ENCODE measurements around the gene WWP2.
"Not testable (repeated sequence)": the region's sequence is repeated elsewhere in the genome, so short reads cannot be mapped to it uniquely, and the experiment has no call there.

The WWP2 gene

DNA sequence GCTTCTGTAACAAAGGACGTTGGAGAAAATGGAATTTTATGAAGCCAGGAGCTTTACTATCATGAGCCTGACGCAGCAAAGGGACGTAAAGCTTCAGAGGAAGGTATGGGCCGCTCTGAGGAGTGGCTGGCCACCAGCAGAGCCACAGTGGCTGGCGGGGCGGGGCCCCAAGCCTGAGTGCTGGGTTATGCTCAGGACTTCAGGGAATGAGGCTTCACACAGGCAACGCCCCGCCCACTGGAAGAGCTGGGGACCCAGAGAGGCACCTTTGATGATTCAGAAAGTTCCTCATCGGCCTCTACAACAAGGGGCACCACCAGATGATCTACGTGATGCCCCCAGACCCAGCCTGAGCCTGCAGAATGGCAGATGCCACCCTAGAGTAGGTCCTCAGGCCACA, 16.2 kb upstream of the WWP2 start:
- no peak for DNase-seq (ENCODE audit: low read depth)

DNA sequence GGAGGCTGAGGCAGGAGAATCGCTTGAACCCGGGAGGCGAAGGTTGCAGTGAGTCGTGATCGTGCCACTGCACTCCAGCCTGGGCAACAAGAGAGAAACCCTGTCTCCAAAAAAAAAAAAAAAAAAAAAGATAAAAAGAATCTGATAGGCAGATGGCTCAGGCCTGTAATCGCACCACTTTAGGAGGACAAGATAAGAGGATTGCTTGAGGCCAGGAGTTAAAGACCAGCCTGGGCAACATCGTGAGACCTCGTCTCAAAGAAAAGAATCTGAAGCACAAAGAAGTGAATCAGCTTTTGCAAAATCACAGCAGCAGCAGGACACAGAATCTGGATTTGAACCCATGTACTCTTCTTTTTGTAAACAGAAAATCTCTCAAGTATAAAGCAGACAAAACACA, 15.0 kb upstream of the WWP2 start:
- DNase-seq (ENCODE audit: low read depth): no peak

DNA sequence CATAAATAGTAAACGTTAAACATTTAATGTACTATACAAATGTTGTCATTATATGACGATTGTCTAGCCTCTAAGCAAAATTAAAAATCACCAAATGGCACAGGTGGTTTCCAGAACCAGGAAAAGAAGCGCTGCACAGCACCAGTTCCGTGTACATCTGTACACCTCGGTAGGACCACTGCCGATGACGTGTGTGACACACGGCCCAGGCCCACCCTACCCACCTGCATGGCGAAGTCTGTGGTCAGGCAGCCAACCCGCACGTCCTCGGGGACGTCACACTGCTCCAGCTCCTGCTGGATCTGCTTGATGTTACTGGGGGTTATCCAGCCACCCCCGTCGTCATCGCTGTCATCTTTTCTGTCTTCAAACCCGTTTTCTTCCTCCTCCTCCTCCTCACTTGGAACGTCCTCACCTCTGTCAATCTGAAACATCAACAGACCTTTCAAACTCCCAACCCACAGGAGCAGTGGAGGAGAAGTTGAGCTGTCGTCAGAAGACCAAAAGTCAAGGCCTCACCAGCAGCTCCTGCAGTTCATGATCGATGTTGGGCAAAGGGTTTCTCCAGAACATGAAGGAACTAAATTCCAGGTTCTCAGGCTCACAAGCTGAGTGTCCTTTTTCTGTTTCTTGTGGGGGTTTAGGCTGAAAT, 13.3 kb upstream of the WWP2 start:
- no peak for DNase-seq (ENCODE audit: low read depth)

DNA sequence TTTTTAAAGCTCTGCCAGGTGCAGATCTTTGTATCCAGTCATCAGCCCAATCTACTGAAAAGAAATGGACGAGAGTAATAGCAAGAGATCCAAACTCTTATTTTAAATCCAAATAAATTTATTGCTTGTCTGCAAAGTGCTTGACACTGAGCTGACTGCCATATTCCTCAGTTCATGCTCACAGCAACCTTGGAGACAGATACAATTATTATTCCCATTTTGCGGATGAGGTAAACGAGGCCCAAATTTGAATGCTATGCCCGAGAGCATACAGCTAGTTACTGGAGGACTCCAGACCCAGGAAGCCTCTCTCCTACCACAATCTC, 8.0 kb upstream of the WWP2 start:
- DNase-seq (ENCODE audit: low read depth): no peak

DNA sequence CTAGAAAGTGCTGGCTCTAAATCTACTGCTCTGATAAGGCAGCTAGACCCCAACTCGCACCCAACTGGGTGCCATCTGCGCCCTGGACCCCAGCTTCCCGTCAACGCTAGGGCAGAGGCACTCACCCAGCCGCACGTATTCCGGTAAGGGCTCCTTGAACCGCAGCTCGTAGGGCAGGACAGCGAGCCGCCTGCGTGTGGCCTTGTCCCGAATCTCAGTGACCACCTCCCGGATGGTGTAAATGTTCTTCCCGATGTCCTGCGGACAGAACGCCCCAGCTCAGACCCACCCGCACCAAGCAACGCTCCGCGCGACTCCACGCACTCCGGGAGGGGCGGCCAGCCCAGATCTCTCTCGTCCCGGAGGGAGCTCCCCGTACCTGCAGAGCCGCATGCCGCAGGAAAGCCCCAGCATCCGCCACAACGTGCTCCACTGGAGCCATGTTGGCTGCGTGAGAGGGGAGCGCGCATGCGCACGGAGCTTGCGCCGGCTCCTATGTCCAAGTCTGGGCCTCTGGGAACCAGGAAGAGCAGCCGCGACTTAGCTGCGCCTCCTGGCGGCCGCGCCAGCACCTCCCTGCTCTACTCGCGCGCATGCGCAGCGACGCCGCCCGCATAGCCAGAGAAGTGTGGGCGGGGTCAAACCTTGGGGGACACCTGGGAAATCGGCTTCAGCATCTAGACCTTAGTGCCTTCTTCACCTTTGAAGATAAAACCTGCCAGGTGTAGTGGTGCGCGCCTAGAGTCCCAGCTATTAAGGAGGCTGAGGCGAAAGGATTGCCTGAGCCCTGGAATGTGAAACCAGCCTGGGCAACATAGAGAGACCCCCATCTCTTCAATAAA, 7.4 kb upstream of the WWP2 start, which contains the start of gene NOB1:
Gene NOB1 (minus strand): TSS at position 458 of the 842 bp plus-strand sequence. CDS start 16 bp downstream, at position 442.
- DNase-seq (ENCODE audit: low read depth): peak; percentile 94

- no peak for DNase-seq (ENCODE audit: low read depth)
Measured at GRCh38 chr16:69756705-69757104, 5.4 kb upstream of the WWP2 start.

- DNase-seq (ENCODE audit: low read depth): not testable (repeated sequence)
Measured at GRCh38 chr16:69757375-69757774, 4.8 kb upstream of the WWP2 start.

GRCh38 chr16:69762814-69763598, 874 bp downstream of the WWP2 start:
- peak; percentile 43 for DNase-seq (ENCODE audit: low read depth)

DNA sequence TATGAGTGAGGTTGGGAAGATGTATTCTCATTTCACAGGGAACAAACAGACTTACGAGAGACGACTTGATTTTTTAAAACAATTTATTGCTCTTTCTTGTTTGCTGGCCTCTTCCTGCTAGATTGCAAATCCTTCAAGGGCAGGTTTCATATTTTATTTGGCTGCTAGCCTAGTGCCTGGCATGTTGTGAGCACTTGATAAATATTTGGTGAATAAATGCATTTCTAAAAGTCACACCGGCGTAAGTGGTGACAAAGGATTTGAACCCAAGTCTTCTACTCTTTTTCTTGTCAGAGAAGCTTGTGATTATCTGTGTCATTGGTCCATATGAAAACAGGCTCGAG, 1.4 kb downstream of the WWP2 start:
- peak; percentile 23 for DNase-seq (ENCODE audit: low read depth)

DNA sequence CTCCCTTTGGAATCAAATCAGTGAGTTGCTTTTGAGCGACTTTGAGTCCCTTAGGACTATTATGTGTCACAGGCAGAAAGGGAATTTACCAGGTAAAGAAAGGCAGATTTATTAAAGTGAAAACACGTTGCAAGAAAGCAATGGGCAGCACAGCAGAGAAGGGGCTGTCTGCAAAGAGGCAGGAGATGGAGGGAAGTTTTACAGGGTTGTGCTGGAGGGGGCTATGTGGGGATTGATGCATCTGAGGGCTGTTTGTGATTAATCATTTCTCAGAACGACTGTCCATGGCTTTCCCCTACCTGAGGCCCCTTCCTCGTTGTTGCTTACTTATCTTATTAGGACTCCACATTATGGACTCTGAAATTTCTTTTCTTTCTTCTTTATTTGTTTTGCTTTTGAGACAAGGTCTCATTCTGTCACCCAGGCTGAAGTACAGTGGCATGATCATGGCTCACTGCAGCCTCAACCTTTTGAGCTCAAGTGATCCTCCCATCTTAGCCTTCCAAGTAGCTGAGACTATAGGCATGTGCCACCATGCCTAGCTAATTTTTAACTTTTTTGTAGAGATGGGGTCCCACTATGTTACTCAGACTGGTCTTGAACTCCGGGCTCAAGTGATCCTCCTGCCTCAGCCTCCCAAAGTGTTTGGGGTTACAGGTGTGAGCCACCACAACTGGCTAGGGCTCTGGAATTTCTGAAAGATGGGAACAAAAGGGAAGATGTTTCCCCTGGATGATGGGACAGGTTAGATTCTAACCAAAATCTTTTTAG, 5.5 kb downstream of the WWP2 start:
- no peak for DNase-seq (ENCODE audit: low read depth)

GRCh38 chr16:69768666-69769065, 6.5 kb downstream of the WWP2 start:
- no peak for DNase-seq (ENCODE audit: low read depth)

- no peak for DNase-seq (ENCODE audit: low read depth)
Measured at GRCh38 chr16:69769404-69769803, 7.3 kb downstream of the WWP2 start.

- DNase-seq (ENCODE audit: low read depth): no peak
Measured at GRCh38 chr16:69771651-69771967, 9.5 kb downstream of the WWP2 start.

DNA sequence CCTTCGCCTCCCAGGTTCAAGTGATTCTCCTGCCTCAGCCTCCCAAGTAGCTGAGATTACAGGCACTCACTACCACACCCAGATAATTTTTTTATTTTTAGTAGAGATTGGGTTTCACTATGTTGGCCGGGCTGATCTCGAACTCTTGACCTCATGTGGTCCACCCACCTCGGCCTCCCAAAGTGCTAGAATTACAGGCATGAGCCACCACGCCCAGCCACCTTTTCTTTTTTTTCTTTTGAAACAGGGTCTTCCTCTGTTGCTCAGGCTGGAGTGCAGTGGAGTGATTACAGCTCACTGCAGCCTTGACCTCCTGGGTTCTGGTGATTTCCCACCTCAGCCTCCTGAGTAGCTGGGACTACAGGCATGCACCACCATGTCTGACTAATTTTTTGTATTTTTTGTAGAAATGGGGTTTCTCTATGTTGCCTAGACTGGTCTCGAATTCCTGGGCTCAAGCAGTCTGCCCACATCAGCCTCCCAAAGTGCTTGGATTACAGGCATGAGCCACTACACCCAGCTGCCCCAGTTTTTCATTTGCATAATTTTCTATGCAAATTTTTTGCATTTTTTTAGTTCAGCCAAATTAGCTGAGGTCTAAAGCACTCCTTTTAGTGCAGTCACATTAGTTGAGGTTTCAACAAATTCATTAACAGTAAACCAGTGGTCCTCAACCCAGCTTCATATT, 11.3 kb downstream of the WWP2 start:
- no peak for DNase-seq (ENCODE audit: low read depth)

GRCh38 chr16:69775563-69775962, 13.4 kb downstream of the WWP2 start:
- DNase-seq (ENCODE audit: low read depth): no peak

- no peak for DNase-seq (ENCODE audit: low read depth)
Measured at GRCh38 chr16:69779724-69780123, 17.6 kb downstream of the WWP2 start.

DNA sequence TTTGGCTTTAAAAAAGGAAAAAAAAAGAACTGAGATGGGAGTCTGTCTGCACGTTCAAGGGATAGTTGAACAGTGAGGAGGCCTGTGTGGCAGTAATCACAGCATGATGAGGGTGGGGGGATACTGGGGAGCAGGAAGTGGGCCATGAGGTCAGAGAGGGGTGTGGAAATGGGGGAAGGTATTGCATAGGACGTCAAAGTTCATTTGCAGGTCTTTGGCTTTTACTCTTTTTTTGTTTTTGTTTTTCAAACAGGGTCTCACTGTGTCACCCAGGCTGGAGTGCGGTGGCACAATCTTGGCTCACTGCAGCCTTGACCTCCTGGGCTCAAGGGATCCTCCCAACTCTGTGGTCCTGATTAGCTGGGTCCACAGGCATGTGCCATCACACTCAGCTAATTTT, 19.0 kb downstream of the WWP2 start:
- no peak for DNase-seq (ENCODE audit: low read depth)

GRCh38 chr16:69784586-69784985, 22.5 kb downstream of the WWP2 start:
- no peak for DNase-seq (ENCODE audit: low read depth)

DNA sequence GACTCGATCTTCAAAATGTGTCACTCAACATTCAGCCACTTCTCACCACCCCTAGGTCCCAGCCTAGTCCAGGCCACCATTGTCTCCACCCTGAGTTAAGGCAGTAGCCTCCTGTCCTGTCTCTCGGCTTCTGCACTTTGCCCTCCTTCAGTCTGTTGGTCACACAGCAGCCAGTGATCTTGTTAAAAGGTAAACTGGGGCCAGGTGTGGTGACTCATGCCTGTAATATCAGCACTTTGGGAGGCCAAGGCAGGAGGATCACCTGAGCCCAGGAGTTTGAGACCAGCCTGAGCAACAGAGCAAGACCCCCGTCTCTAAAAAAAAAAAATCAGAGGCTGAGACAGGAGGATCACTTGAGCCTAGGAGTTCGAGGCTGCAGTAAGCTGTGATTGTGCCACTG, 25.8 kb downstream of the WWP2 start:
- no peak for DNase-seq (ENCODE audit: low read depth)

DNA sequence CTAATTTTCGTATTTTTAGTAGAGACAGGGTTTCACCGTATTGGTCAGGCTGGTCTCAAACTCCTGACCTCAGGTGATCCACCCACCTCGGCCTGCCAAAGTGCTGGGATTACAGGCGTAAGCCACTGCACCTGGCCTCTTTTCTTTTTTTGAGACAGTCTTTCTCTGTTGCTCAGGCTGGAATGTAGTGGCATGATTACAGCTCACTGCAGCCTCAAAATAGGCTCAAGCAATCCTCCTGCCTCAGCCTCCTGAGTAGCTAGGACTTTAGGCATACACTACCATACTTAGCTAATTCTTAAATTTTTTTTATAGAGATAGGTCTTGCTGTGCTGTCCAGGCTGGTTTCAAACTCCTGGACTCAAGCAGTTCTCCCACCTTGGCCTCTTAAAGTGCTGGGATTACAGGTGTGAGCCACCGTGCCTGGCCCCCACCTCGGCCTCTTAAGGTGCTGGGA, 29.3 kb downstream of the WWP2 start:
- not testable (repeated sequence) for DNase-seq (ENCODE audit: low read depth)

GRCh38 chr16:69793526-69793925, 31.4 kb downstream of the WWP2 start:
- DNase-seq (ENCODE audit: low read depth): no peak

- DNase-seq (ENCODE audit: low read depth): peak; percentile 24
Measured at GRCh38 chr16:69794486-69794885, 32.4 kb downstream of the WWP2 start.

All from fibroblast of gingiva (primary cell).